Thyroid gland (tissue), 4 donors: Measurements from ENCODE around the gene TMED7. TPM values are rescaled to one million over a fixed set of nuclear protein-coding genes. Genes with fewer than 3 reads are reported as not detected.

Experiments used
- DNase-seq, 2 donors: peaks; one replicate each; pipeline ENCODE4 v3.0.0-alpha.2; 2019
- H3K27ac ChIP-seq, 3 donors: fragments of 200-600 bp; sonication (generic); 1 replicate in 2 of 3; 2 replicates in 1 of 3; pipeline ENCODE4 v1.5.1; 2016 to 2019; ENCODE audit warnings: mild to moderate bottlenecking in 1 of 3, moderate library complexity in 1 of 3
- H3K27me3 ChIP-seq: fragments of 200-600 bp; sonication (generic); one replicate; pipeline ENCODE4 v1.5.1; 2019
- H3K36me3 ChIP-seq, 2 donors: fragments of 200-600 bp; sonication (generic); one replicate each; pipeline ENCODE4 v1.5.1; 2016 to 2019
- H3K4me1 ChIP-seq, 2 donors: fragments of 200-600 bp; sonication (generic); one replicate each; pipeline ENCODE4 v1.5.1; 2017 to 2019
- H3K4me3 ChIP-seq, 3 donors: fragments of 200-600 bp; sonication (generic); replicated peaks in 1 of 3; 1 replicate in 2 of 3; 2 replicates in 1 of 3; pipeline ENCODE4 v1.5.1; 2016; ENCODE audit warnings: mild to moderate bottlenecking in 1 of 3
- H3K9me3 ChIP-seq: fragments of 200-600 bp; sonication (generic); one replicate; pipeline ENCODE4 v1.5.1; 2017
- POLR2A ChIP-seq, 2 donors: fragments of 450-650 bp; IDR thresholded peaks; one replicate each; pipeline ENCODE4 v1.6.1; 2017; ENCODE audit warnings: antibody characterized with exemption in 2 of 2, mild to moderate bottlenecking in 2 of 2, moderate library complexity in 1 of 2
- WGBS, 2 donors: methylation state at CpG; one replicate each; pipeline ENCODE4 v1.1.5; 2017; 5-methylcytosine and 5-hydroxymethylcytosine counted together
- intact Hi-C: fragments of 100-400 bp; cut with DNase I; formaldehyde crosslinking; loops from one replicate; pipeline ENCODE4 v1.15.1; 2023
- total RNA-seq, 4 donors: library from RNA; depleted of rRNA; stranded (reverse); fragments of >200 nt; gene quantifications; one replicate each; pipeline ENCODE4 v1.2.3, GENCODE V29; 2016
- TF ChIP-seq, protein P1 (sequence below), 6 experiments: fragments of 200-600 bp in 3 of 6; fragments of 450-650 bp in 3 of 6; sonication (generic) in 3 of 6; IDR thresholded peaks; one replicate each; pipeline ENCODE4 v1.5.1; 2016 to 2019; ENCODE audit warnings: antibody characterized with exemption in 6 of 6, mild to moderate bottlenecking in 2 of 6, inconsistent platforms in 1 of 6, moderate library complexity in 1 of 6

The TMED7 gene
- total RNA-seq, 4 donors from 2014 or later: 137 to 198 (median 168) TPM

GRCh38 chr5:115579747-115580173 lies 46.1 kb downstream of the TMED7 start:
- no peak for DNase-seq
- Histone ChIP-seq H3K4me1 (no peaks in the 10 kb centered on the region), H3K36me3 (no peaks in the 10 kb centered on the region), H3K4me3 (no peak overlapping the region), H3K27me3 (no peaks in the 10 kb centered on the region), H3K9me3 (no peaks in the 10 kb centered on the region), H3K27ac (no peak overlapping the region)
- no peak for TF ChIP-seq POLR2A (IDR thresholded peaks at IDR 0.05)
- TF ChIP-seq, protein P1, sequence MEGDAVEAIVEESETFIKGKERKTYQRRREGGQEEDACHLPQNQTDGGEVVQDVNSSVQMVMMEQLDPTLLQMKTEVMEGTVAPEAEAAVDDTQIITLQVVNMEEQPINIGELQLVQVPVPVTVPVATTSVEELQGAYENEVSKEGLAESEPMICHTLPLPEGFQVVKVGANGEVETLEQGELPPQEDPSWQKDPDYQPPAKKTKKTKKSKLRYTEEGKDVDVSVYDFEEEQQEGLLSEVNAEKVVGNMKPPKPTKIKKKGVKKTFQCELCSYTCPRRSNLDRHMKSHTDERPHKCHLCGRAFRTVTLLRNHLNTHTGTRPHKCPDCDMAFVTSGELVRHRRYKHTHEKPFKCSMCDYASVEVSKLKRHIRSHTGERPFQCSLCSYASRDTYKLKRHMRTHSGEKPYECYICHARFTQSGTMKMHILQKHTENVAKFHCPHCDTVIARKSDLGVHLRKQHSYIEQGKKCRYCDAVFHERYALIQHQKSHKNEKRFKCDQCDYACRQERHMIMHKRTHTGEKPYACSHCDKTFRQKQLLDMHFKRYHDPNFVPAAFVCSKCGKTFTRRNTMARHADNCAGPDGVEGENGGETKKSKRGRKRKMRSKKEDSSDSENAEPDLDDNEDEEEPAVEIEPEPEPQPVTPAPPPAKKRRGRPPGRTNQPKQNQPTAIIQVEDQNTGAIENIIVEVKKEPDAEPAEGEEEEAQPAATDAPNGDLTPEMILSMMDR (IDR thresholded peaks at IDR 0.05): no peak
- intact Hi-C loops: no loop called here
- 89 to 91% methylated on average over 6 of the region's 6 CpGs for WGBS, 2 donors

DNA sequence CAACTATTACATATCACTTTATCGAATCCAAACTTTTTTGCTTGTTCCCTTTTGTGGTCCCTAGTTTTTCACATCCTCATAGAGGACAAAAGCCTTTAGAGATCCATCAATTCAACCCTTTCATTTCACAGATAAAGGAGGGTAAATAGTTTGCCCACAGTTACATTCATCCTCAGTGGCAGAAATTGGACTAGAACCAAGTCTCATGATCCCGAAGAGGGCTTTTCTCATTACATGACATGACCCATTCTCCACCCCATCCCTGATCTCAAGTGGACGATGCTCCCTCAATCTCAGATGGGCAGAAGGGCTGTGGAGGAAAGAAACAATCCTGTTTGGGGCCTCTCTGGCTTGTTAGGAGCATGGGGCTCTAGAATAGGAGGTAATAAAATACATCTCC lies 46.6 kb downstream of the TMED7 start:
- 88 to 89% methylated on average over 3 of the region's 3 CpGs for WGBS, 2 donors
- intact Hi-C loops: no loop called here

GRCh38 chr5:115578657-115579056 lies 47.2 kb downstream of the TMED7 start:
- H3K27ac ChIP-seq: no peak overlapping the region
- WGBS, 2 donors: 83 to 89% methylated on average over 3 of the region's 3 CpGs
- no peaks in the 10 kb centered on the region for H3K36me3 ChIP-seq
- intact Hi-C loops: no loop called here
- no peak for DNase-seq
- no peak for TF ChIP-seq POLR2A (IDR thresholded peaks at IDR 0.05)
- TF ChIP-seq, protein P1 (IDR thresholded peaks at IDR 0.05): no peak
- H3K27me3 ChIP-seq: no peaks in the 10 kb centered on the region
- H3K9me3 ChIP-seq: no peaks in the 10 kb centered on the region
- no peak overlapping the region for H3K4me3 ChIP-seq
- no peaks in the 10 kb centered on the region for H3K4me1 ChIP-seq

More for the DNA sequence above, 46.6 kb downstream of the TMED7 start:
- Histone ChIP-seq H3K4me3 (no peak overlapping the region), H3K36me3 (no peaks in the 10 kb centered on the region), H3K27ac (no peak overlapping the region), H3K9me3 (no peaks in the 10 kb centered on the region), H3K4me1 (no peaks in the 10 kb centered on the region), H3K27me3 (no peaks in the 10 kb centered on the region)
- DNase-seq: no peak
- TF ChIP-seq, protein P1 (IDR thresholded peaks at IDR 0.05): no peak
- TF ChIP-seq POLR2A (IDR thresholded peaks at IDR 0.05): no peak

GRCh38 chr5:115577741-115578140 lies 48.1 kb downstream of the TMED7 start:
- Histone ChIP-seq H3K9me3 (no peaks in the 10 kb centered on the region), H3K4me3 (no peak overlapping the region), H3K36me3 (no peaks in the 10 kb centered on the region), H3K27me3 (no peaks in the 10 kb centered on the region), H3K27ac (no peak overlapping the region), H3K4me1 (no peaks in the 10 kb centered on the region)
- TF ChIP-seq, protein P1 (IDR thresholded peaks at IDR 0.05): no peak
- no peak for TF ChIP-seq POLR2A (IDR thresholded peaks at IDR 0.05)
- 92 to 98% methylated on average over 6 of the region's 6 CpGs for WGBS, 2 donors
- intact Hi-C loops: no loop called here
- no peak for DNase-seq

DNA sequence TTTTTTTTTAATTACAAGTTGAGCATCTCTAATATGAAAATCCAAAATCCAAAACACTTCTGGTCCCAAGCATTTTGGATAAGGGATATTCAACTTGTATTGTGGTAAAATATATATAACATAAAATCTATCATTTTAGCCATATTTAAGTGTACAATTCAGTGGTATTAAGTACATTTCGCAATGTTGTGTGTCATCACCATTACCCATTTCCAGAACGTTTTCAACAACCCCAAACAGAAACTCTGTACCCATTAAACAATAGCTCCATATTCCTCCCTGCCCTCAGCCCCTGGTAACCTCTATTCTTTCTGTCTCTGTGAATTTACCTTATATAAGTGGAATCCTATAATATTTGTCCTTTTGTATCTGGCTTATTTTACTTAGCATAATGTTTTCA lies 48.5 kb downstream of the TMED7 start:
- TF ChIP-seq, protein P1 (IDR thresholded peaks at IDR 0.05): no peak
- TF ChIP-seq POLR2A (IDR thresholded peaks at IDR 0.05): no peak
- H3K4me3 ChIP-seq: no peak overlapping the region
- WGBS, 2 donors: 90 to 93% methylated on average over 2 of the region's 2 CpGs
- intact Hi-C loops: no loop called here
- H3K4me1 ChIP-seq: no peaks in the 10 kb centered on the region
- H3K27me3 ChIP-seq: no peaks in the 10 kb centered on the region
- H3K36me3 ChIP-seq: no peaks in the 10 kb centered on the region
- H3K9me3 ChIP-seq: no peaks in the 10 kb centered on the region
- H3K27ac ChIP-seq: no peak overlapping the region
- no peak for DNase-seq
